OCI-LY3 (cell line): ENCODE measurements around the gene CFAP46.
"Not testable (repeated sequence)": the region's sequence is repeated elsewhere in the genome, so short reads cannot be mapped to it uniquely, and the experiment has no call there.

Experiments
- H2AFZ ChIP-seq: fragments of 200-600, 300-600 bp; shearing (Covaris generic); 2 replicates; pipeline ENCODE4 v1.6.0; 2014; ENCODE audit warnings: antibody characterized with exemption, low read depth, low read length
- H3K27ac ChIP-seq: fragments of 200-600, 300-600 bp; sonication (generic); 2 replicates; pipeline ENCODE4 v1.5.1; 2014; ENCODE audit warnings: mild to moderate bottlenecking, low read length, moderate library complexity, mixed read lengths
- H3K27me3 ChIP-seq: fragments of 200-600, 300-600 bp; sonication (generic); 2 replicates; pipeline ENCODE4 v1.6.1; 2014; ENCODE audit warnings: low read depth, low read length, mixed read lengths
- H3K36me3 ChIP-seq: fragments of 200-600, 300-600 bp; sonication (generic); replicated peaks from 2 replicates; pipeline ENCODE3; 2014; ENCODE audit warnings: low read depth, low read length, mixed read lengths
- H3K4me1 ChIP-seq: fragments of 300-600, 200-600 bp; sonication (generic); 2 replicates; pipeline ENCODE4 v1.6.1; 2014; ENCODE audit warnings: low read length, mixed read lengths
- H3K4me2 ChIP-seq: fragments of 200-600, 300-600 bp; sonication (generic); 2 replicates; pipeline ENCODE4 v1.6.1; 2014; ENCODE audit warnings: low read length, mixed read lengths
- H3K4me3 ChIP-seq: fragments of 300-600, 200-600 bp; sonication (generic); 2 replicates; pipeline ENCODE4 v1.5.1; 2014; ENCODE audit warnings: antibody characterized with exemption, mild to moderate bottlenecking, low read length, moderate library complexity
- H3K79me2 ChIP-seq: fragments of 300-600, 200-600 bp; shearing (Covaris generic); 2 replicates; pipeline ENCODE4 v1.6.1; 2014; ENCODE audit warnings: mild to moderate bottlenecking, low read length, mixed read lengths
- H3K9ac ChIP-seq: fragments of 300-600, 200-600 bp; shearing (Covaris generic); 2 replicates; pipeline ENCODE4 v1.6.0; 2014; ENCODE audit warnings: mild to moderate bottlenecking, low read length, moderate library complexity
- H3K9me3 ChIP-seq: fragments of 200-600, 300-600 bp; shearing (Covaris generic); 2 replicates; pipeline ENCODE4 v1.6.1; 2014; ENCODE audit warnings: low read length, mixed read lengths; ENCODE audit not compliant: insufficient read depth
- H4K20me1 ChIP-seq: fragments of 200-600, 300-600 bp; sonication (generic); 2 replicates; pipeline ENCODE4 v1.6.1; 2016; ENCODE audit warnings: low read length, mixed read lengths; ENCODE audit not compliant: insufficient read depth
- EZH2phosphoT487 ChIP-seq: fragments of 200-600 bp; shearing (Covaris generic); IDR thresholded peaks from 2 replicates; pipeline ENCODE4 v1.6.1; 2018; ENCODE audit warnings: antibody characterized with exemption, mixed run types, low read depth
- TF ChIP-seq, protein P1 (sequence below): fragments of 200-600, 300-600 bp; sonication (generic); IDR thresholded peaks from 2 replicates; pipeline ENCODE4 v1.5.1; 2014; ENCODE audit warnings: antibody characterized with exemption, low read length, low read depth

Gene CFAP46

GRCh38 chr10:132904181-132904813, 38.1 kb downstream of the CFAP46 start:
- no peaks in the 10 kb centered on the region for H3K9me3 ChIP-seq
- no peak overlapping the region for H3K27ac ChIP-seq
- H3K4me2 ChIP-seq = no peak overlapping the region
- TF ChIP-seq, protein P1, sequence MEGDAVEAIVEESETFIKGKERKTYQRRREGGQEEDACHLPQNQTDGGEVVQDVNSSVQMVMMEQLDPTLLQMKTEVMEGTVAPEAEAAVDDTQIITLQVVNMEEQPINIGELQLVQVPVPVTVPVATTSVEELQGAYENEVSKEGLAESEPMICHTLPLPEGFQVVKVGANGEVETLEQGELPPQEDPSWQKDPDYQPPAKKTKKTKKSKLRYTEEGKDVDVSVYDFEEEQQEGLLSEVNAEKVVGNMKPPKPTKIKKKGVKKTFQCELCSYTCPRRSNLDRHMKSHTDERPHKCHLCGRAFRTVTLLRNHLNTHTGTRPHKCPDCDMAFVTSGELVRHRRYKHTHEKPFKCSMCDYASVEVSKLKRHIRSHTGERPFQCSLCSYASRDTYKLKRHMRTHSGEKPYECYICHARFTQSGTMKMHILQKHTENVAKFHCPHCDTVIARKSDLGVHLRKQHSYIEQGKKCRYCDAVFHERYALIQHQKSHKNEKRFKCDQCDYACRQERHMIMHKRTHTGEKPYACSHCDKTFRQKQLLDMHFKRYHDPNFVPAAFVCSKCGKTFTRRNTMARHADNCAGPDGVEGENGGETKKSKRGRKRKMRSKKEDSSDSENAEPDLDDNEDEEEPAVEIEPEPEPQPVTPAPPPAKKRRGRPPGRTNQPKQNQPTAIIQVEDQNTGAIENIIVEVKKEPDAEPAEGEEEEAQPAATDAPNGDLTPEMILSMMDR = peak; percentile 56
- TF ChIP-seq EZH2phosphoT487 = no peak
- H4K20me1 ChIP-seq = no peaks in the 10 kb centered on the region
- H2AFZ ChIP-seq = no peak overlapping the region
- no peaks in the 10 kb centered on the region for H3K79me2 ChIP-seq
- no peaks in the 10 kb centered on the region for H3K4me1 ChIP-seq
- no peaks in the 10 kb centered on the region for H3K36me3 ChIP-seq
- no peak overlapping the region for H3K9ac ChIP-seq
- no peak overlapping the region for H3K4me3 ChIP-seq
- H3K27me3 ChIP-seq = no peaks in the 10 kb centered on the region

DNA sequence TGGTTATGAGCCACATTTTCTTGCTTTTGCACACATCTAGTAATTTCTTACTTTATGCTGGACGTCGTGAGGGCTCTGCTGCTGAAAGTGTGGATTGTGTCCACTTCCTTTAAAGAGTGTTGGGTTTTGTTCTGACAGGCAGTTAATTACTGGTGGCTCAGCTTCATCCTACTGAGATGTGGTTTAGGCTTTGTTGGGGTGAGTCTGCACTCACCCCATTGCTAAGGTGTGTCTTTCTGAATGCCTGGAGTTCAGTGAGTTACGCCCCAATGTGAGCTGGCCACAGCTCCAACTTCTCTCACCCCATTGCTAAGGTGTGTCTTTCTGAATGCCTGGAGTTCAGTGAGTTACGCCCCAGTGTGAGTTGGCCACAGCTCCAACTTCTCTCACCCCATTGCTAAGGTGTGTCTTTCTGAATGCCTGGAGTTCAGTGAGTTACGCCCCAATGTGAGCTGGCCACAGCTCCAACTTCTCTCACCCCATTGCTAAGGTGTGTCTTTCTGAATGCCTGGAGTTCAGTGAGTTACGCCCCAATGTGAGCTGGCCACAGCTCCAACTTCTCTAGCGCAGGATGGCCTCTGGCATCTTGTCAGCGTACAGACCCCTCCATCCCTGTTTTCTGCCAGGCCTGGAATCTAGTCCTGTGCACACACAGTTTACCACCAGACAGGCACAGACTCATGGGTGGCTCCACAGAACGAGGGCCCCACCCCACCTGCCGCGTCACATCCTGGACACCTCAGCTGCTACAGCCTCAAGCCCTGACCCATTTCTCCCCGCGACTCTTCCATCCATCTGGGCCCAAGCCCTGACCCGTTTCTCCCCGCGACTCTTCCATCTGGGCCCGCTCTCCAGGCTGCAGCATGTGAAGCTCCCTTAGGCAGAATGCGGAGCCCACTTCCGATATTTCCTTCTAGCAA, 39.5 kb downstream of the CFAP46 start:
- H3K9ac ChIP-seq, H3K4me1 ChIP-seq, H3K4me2 ChIP-seq, H2AFZ ChIP-seq, H3K9me3 ChIP-seq, H3K27me3 ChIP-seq, H3K36me3 ChIP-seq, H3K79me2 ChIP-seq, H4K20me1 ChIP-seq, H3K27ac ChIP-seq, H3K4me3 ChIP-seq: not testable (repeated sequence)

GRCh38 chr10:132901351-132901750, 41.0 kb downstream of the CFAP46 start:
- H4K20me1 ChIP-seq = no peaks in the 10 kb centered on the region
- no peak overlapping the region for H3K27ac ChIP-seq
- no peaks in the 10 kb centered on the region for H3K27me3 ChIP-seq
- H3K79me2 ChIP-seq = no peaks in the 10 kb centered on the region
- H3K9me3 ChIP-seq = no peaks in the 10 kb centered on the region
- H3K4me3 ChIP-seq = no peak overlapping the region
- no peaks in the 10 kb centered on the region for H3K4me1 ChIP-seq
- H3K36me3 ChIP-seq = no peaks in the 10 kb centered on the region
- no peak overlapping the region for H3K9ac ChIP-seq
- H2AFZ ChIP-seq = no peak overlapping the region
- H3K4me2 ChIP-seq = no peak overlapping the region
- TF ChIP-seq EZH2phosphoT487 = no peak
- TF ChIP-seq, protein P1 = no peak

GRCh38 chr10:132900211-132900756, 42.1 kb downstream of the CFAP46 start:
- Histone ChIP-seq H2AFZ (no peak overlapping the region), H3K4me1 (no peaks in the 10 kb centered on the region), H3K79me2 (no peaks in the 10 kb centered on the region), H3K9ac (no peak overlapping the region), H3K27me3 (no peaks in the 10 kb centered on the region), H3K4me2 (no peak overlapping the region), H3K27ac (no peak overlapping the region), H3K4me3 (no peak overlapping the region), H3K9me3 (no peaks in the 10 kb centered on the region), H3K36me3 (no peaks in the 10 kb centered on the region), H4K20me1 (no peaks in the 10 kb centered on the region)
- no peak for TF ChIP-seq EZH2phosphoT487
- TF ChIP-seq, protein P1 = no peak
